CD14-positive monocyte (primary cell): ENCODE data around the gene PIK3CD. TPM values are rescaled to one million over a fixed set of nuclear protein-coding genes. Genes with fewer than 3 reads are reported as not detected.
A peak's percentile ranks its signal among the peaks of the same experiment; 100 is the strongest.

ENCODE experiments used
- DNase-seq, 3 donors: peaks; one replicate each; pipeline ENCODE4 v3.0.0-alpha.2; 2011 to 2022
- H2AFZ ChIP-seq: 2 replicates; pipeline ENCODE4 v1.6.0; 2012; ENCODE audit warnings: mild to moderate bottlenecking, low read depth, low read length, inconsistent platforms; ENCODE audit not compliant: insufficient read depth, poor library complexity, severe bottlenecking
- H3K27ac ChIP-seq, 2 donors: 1 replicate in 1 of 2; 2 replicates in 1 of 2; pipeline ENCODE4 v1.5.1; 2012 to 2013; ENCODE audit warnings: low read length in 2 of 2, control low read depth in 1 of 2, inconsistent platforms in 1 of 2, low read depth in 1 of 2, mild to moderate bottlenecking in 1 of 2
- H3K27me3 ChIP-seq, 2 donors: one replicate each; pipeline versions ENCODE4 v1.6.0 to v1.6.1; 2011 to 2013; ENCODE audit warnings: low read length in 2 of 2; ENCODE audit not compliant: control insufficient read depth in 2 of 2, insufficient read depth in 2 of 2
- H3K36me3 ChIP-seq, 2 donors: replicated peaks in 1 of 2; 1 replicate in 1 of 2; 2 replicates in 1 of 2; pipeline versions ENCODE4 v1.5.1 to v1.6.1; 2012 to 2013; ENCODE audit warnings: low read length in 2 of 2, control low read depth in 1 of 2, inconsistent platforms in 1 of 2, mild to moderate bottlenecking in 1 of 2; ENCODE audit not compliant: insufficient read depth in 2 of 2, control insufficient read depth in 1 of 2
- H3K4me1 ChIP-seq, 2 donors: 1 replicate in 1 of 2; 2 replicates in 1 of 2; pipeline versions ENCODE4 v1.5.1 to v1.6.1; 2012 to 2013; ENCODE audit warnings: low read length in 2 of 2, control low read depth in 1 of 2, inconsistent platforms in 1 of 2, mild to moderate bottlenecking in 1 of 2, moderate library complexity in 1 of 2; ENCODE audit not compliant: insufficient read depth in 2 of 2, control insufficient read depth in 1 of 2
- H3K4me2 ChIP-seq: replicated peaks from 2 replicates; pipeline ENCODE3; 2012; ENCODE audit warnings: low read length, moderate library complexity, mild to moderate bottlenecking; ENCODE audit not compliant: poor library complexity, severe bottlenecking; ENCODE audit errors: extremely low read depth
- H3K4me3 ChIP-seq, 3 experiments: fragments of 200-600 bp in 1 of 3; sonication (generic) in 1 of 3; replicated peaks in 1 of 3; 1 replicate in 2 of 3; 2 replicates in 1 of 3; pipeline ENCODE4 v1.5.1; 2011 to 2013; ENCODE audit warnings: low read length in 3 of 3, mild to moderate bottlenecking in 3 of 3, control low read depth in 2 of 3, low read depth in 2 of 3, inconsistent platforms in 1 of 3, moderate library complexity in 1 of 3
- H3K79me2 ChIP-seq: 2 replicates; pipeline ENCODE4 v1.6.0; 2012; ENCODE audit warnings: mild to moderate bottlenecking, control low read depth, inconsistent platforms, low read length, moderate library complexity; ENCODE audit not compliant: insufficient read depth
- H3K9ac ChIP-seq: 2 replicates; pipeline ENCODE4 v1.6.0; 2017; ENCODE audit warnings: low read length, mild to moderate bottlenecking; ENCODE audit not compliant: insufficient read depth, poor library complexity, severe bottlenecking
- H3K9me3 ChIP-seq, 2 donors: replicated peaks in 1 of 2; 1 replicate in 1 of 2; 2 replicates in 1 of 2; pipeline versions ENCODE4 v1.5.1 to v1.6.1; 2012 to 2013; ENCODE audit warnings: low read length in 2 of 2, control low read depth in 1 of 2; ENCODE audit not compliant: control insufficient read depth in 1 of 2, insufficient read depth in 1 of 2
- H4K20me1 ChIP-seq: 2 replicates; pipeline ENCODE4 v1.6.0; 2012; ENCODE audit warnings: mild to moderate bottlenecking, low read length, control low read depth, moderate library complexity; ENCODE audit not compliant: insufficient read depth
- H3K27ac Mint-ChIP-seq, 7 donors: one replicate each; pipeline ENCODE4 v1.8.0; 2020; ENCODE audit warnings: mild to moderate bottlenecking in 7 of 7, mixed read lengths in 7 of 7, moderate library complexity in 6 of 7, inconsistent platforms in 2 of 7
- H3K27me3 Mint-ChIP-seq, 3 donors: one replicate each; pipeline ENCODE4 v1.8.0; 2021 to 2022; ENCODE audit warnings: low read depth in 3 of 3, mild to moderate bottlenecking in 3 of 3, mixed read lengths in 3 of 3, moderate library complexity in 3 of 3, inconsistent platforms in 1 of 3
- H3K36me3 Mint-ChIP-seq, 2 donors: one replicate each; pipeline ENCODE4 v1.8.0; 2020; ENCODE audit warnings: mixed read lengths in 2 of 2, inconsistent platforms in 1 of 2, mild to moderate bottlenecking in 1 of 2
- H3K4me1 Mint-ChIP-seq: one replicate; pipeline ENCODE4 v1.8.0; 2020; ENCODE audit warnings: mild to moderate bottlenecking, mixed read lengths
- H3K4me3 Mint-ChIP-seq, 2 donors: one replicate each; pipeline ENCODE4 v1.8.0; 2020; ENCODE audit warnings: mild to moderate bottlenecking in 2 of 2, mixed read lengths in 2 of 2, moderate library complexity in 1 of 2
- H3K9me3 Mint-ChIP-seq, 7 donors: one replicate each; pipeline ENCODE4 v1.8.0; 2020 to 2022; ENCODE audit warnings: mixed read lengths in 7 of 7, mild to moderate bottlenecking in 6 of 7, moderate library complexity in 6 of 7, inconsistent platforms in 2 of 7
- CTCF ChIP-seq: fragments of 200-600 bp; IDR thresholded peaks from one replicate; pipeline ENCODE4 v1.8.0; 2022; ENCODE audit warnings: antibody characterized with exemption, mild to moderate bottlenecking
- WGBS: methylation state at CpG from one replicate; pipeline ENCODE4 v1.1.5; 2013; ENCODE audit warnings: missing lambda C conversion rate; ENCODE audit not compliant: insufficient coverage; 5-methylcytosine and 5-hydroxymethylcytosine counted together
- intact Hi-C, 2 donors: fragments of 100-400 bp; cut with micrococcal nuclease; formaldehyde crosslinking; loops; one replicate each; pipeline versions ENCODE4 v1.15.0 to v1.15.1; 2023
- polyA plus RNA-seq, 3 donors: library from polyadenylated mRNA; depleted of rRNA in 1 of 3; unstranded in 2 of 3; stranded (reverse) in 1 of 3; fragments of 300-500 nt in 2 of 3; fragments of >200 nt in 1 of 3; fragmentation: Illumina TruSeq in 2 of 3; gene quantifications; 1 replicate in 2 of 3; 2 replicates in 1 of 3; pipeline ENCODE4 v1.2.3, GENCODE V29; 2012 to 2021

Gene PIK3CD
- polyA plus RNA-seq, 3 donors: 33.2 to 120 (median 52.2) TPM

- no peak for DNase-seq
- peak overlapping the region; percentile 83 for H3K9ac ChIP-seq
Observed at GRCh38 chr1:9653210-9653490, 1.6 kb downstream of the PIK3CD start.

GRCh38 chr1:9653491-9654050 is 2.0 kb downstream of the PIK3CD start:
- intact Hi-C loops: loop anchor here (2.0 to 5.0 kb wide), 3 partner anchors 27 to 64 kb away; no protein-coding TSS in a partner anchor
- peak in 1 of 3 donors; percentile 15 for DNase-seq
- TF ChIP-seq CTCF: no peak

More at GRCh38 chr1:9653210-9653490, 1.6 kb downstream of the PIK3CD start:
- Mint-ChIP-seq H3K4me3 (peak overlapping the region; percentile 97 to 99), H3K27ac (peak overlapping the region; percentile 90 to 98 (median 96)), H3K36me3 (peaks cover 3 to 4% of the 10 kb centered on the region in 2 donors), H3K27me3 (peaks cover 0 to 2% (median 0%) of the 10 kb centered on the region in 3 donors), H3K4me1 (peaks cover 72% of the 10 kb centered on the region), H3K9me3 (no peaks in the 10 kb centered on the region)
- Histone ChIP-seq H3K4me2 (peak overlapping the region; percentile 90), H3K79me2 (peaks cover 94% of the 10 kb centered on the region), H3K9me3 (no peaks in the 10 kb centered on the region), H3K36me3 (no peaks in the 10 kb centered on the region), H3K27ac (peak overlapping the region; percentile 81), H4K20me1 (peaks cover 63% of the 10 kb centered on the region), H2AFZ (no peak overlapping the region), H3K27me3 (no peaks in the 10 kb centered on the region), H3K4me3 (peak overlapping the region; percentile 67 to 96 (median 92)), H3K4me1 (peaks cover 64 to 73% of the 10 kb centered on the region in 2 donors)
- no peak for TF ChIP-seq CTCF
- 7% methylated on average over 3 of the region's 11 CpGs for WGBS
- intact Hi-C loops: loop anchor here (2.0 to 5.0 kb wide), 3 partner anchors 26 to 64 kb away; no protein-coding TSS in a partner anchor

More at GRCh38 chr1:9653491-9654050, 2.0 kb downstream of the PIK3CD start:
- peak overlapping the region; percentile 81 for H3K27ac ChIP-seq
- Mint-ChIP-seq H3K4me3 (peak overlapping the region; percentile 97 to 99), H3K9me3 (no peaks in the 10 kb centered on the region), H3K27me3 (peaks cover 0 to 2% (median 0%) of the 10 kb centered on the region in 3 donors), H3K4me1 (peaks cover 76% of the 10 kb centered on the region), H3K27ac (peak overlapping the region; percentile 90 to 98 (median 96)), H3K36me3 (peaks cover 3 to 4% of the 10 kb centered on the region in 2 donors)
- H3K4me1 ChIP-seq: peaks cover 66 to 77% of the 10 kb centered on the region in 2 donors
- H3K4me3 ChIP-seq: peak overlapping the region; percentile 67 to 96 (median 92)
- 33% methylated on average over 4 of the region's 10 CpGs for WGBS
- peaks cover 67% of the 10 kb centered on the region for H4K20me1 ChIP-seq
- H3K9me3 ChIP-seq: no peaks in the 10 kb centered on the region
- H3K27me3 ChIP-seq: no peaks in the 10 kb centered on the region
- peak overlapping the region; percentile 83 for H3K9ac ChIP-seq
- no peaks in the 10 kb centered on the region for H3K36me3 ChIP-seq
- peak overlapping the region; percentile 90 for H3K4me2 ChIP-seq
- no peak overlapping the region for H2AFZ ChIP-seq
- peaks cover 98% of the 10 kb centered on the region for H3K79me2 ChIP-seq
